Measurements from ENCODE around the gene KRTCAP2.
"Not testable (repeated sequence)": the region's sequence is repeated elsewhere in the genome, so short reads cannot be mapped to it uniquely, and the experiment has no call there.

Gene KRTCAP2

GRCh38 chr1:155172732-155173477 is at the start of gene KRTCAP2:
TSS of gene KRTCAP2 (minus strand) at chr1:155173304. CDS start at chr1:155173224, 80 bp downstream.
- DNase-seq: peak; percentile 97

DNA sequence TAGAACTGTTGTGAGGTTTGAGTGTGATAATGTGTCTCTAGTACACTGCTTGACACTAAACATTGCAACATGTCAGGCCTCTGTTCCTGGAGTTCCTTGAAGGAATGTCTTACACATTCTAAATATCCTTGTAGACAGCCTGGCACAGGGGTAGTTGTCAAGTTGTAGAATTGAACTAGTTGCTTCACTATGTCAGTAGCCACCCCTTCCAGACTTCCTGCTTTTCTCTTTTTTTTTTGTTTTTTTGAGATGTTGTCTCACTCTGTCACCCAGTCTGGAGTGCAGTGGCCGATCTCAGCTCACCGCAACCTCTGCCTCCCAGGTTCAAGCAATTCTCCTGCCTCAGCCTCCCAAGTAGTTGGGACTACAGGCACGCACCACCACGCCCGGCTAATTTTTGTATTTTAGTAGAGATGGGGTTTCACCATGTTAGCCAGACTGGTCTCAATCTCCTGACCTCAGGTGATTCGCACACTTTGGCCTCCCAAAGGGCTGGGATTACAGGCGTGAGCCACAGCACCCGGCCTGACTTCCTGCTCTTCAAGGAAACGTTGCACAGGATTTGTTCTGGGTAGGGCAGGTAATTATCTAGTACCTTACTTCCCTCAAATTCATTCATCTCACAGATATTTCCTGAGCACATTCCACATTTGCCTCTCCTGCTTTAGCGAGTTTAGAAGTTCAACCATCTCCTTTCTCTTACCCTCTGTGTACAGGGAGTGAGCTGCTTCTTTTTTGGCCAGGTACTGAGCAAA is 47.3 kb upstream of the KRTCAP2 start:
- not testable (repeated sequence) for DNase-seq

DNA sequence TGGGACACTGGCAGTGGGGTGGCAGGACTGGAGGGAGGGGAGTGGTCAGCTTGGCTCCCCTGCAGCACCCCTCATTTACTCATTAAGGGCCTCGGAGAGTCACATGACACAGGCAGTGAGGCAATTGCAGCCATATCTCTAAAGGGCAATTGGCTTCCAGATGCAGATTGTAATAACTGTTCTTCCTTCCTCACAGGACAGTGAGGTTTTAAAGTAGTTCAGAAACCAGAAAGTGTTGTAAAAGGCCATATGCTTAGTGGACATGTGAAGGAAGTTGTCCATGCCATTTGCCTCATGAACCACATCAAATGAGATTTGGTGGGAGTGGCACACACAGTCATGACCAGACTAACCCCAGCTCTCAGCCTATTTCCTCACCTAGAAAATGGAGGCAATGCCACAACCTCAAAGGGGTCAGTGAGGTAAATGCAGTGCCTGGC is 46.5 kb upstream of the KRTCAP2 start:
- peak; percentile 6 for DNase-seq

DNA sequence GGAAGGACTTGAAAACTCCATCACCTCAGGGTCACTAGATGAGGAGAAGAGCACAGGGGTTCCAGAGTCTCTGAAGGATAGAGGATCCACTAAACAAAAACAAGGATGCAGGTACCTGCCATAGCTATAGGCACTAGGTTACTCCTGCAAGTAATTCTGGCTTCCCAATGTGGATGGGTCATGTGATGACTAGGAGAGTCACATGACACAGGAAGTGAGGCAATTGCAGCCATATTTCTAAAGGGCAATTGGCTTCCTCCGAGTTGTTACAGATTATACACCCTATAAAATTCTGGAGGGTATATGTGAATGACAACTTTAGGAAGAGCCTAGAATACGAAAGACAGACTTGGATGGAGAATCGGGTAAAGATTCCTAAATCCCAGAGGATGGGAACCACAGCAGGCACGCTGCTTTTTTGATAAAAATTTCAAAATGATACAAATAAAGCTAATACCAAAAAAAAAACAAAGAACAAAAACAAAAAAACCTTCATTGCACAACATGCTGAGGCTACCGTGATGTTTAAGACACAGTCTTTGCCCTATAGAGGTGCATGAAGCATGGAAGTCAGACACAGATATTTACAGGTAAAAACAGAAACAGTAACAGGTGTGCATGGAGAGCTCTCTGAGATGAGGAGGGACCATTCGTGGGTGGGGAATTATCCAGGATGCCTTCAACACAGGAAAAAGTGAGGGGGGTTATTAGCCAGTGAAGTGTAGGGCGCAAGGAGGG is 45.9 kb upstream of the KRTCAP2 start:
- peak; percentile 60 for DNase-seq

DNA sequence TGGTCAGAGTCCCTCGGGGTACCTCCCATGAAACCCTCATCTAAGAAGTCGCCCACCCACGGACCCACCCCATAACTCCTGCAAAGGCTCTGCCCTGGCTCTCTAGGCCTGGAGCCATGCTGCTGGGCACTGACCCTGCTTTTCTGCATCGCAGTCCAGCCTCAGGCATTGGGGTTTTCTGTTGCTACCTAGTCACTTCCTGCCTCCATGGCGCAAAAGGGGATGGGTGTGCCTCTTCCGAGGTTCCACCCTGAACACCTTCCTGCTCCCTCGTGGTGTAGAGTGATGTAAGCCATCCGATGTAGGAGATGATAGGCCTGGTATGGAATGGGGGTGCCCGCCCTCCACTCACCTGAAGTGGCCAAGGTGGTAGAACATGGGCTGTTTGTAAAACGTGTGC is 41.6 kb upstream of the KRTCAP2 start:
- DNase-seq: not testable (repeated sequence)

DNA sequence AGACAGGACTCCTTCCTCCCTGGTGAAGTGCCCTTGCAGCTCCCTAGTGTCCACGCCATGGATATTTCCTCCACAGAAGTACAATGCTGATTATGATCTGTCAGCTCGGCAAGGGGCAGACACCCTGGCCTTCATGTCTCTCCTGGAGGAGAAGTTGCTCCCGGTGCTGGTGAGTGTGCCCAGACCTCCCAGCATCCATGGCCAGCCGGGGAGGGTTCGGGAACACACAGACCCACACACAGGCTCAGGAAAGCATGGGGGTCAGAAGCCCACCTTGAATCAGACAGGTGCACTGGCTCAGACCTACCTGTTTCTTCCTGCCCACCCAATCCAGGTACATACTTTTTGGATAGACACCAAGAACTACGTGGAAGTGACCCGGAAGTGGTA is 38.9 kb upstream of the KRTCAP2 start:
- DNase-seq: not testable (repeated sequence)

DNA sequence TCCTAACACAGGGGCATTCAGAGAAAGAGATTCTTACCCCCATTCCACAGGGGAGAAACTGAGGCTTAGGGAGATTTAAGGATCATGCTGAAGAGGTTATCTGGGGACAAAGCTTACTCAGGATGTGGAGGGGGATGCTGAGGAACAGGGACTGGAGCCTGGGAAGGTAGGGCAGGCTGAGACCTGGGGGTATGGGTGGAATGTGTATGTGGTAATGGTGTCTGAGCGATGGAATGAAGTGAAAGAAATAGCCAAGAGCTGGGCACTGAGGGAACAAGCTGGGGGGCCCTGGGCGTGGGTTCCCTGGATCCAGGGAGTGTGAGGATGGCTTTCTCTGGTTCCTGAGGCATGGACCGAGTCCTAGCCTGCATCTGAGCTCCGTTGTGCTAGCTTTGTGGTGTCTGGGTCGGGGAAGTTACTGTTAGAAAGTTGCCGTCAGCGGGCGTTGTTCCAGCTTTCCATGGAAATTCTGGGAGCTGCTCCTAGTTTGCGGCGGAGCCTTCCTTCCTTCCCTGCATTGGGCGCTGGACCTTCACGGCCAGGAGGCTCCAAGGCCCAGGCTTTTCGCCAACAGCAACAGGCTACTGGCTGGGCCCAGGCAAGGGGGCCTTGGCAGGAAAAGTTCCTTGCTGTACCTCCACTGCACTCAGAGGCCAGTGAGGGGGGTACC is 38.4 kb upstream of the KRTCAP2 start:
- DNase-seq: not testable (repeated sequence)

- DNase-seq: no peak
Observed at GRCh38 chr1:155210314-155211104, 37.4 kb upstream of the KRTCAP2 start.

- no peak for DNase-seq
Observed at GRCh38 chr1:155209312-155209721, 36.2 kb upstream of the KRTCAP2 start.

GRCh38 chr1:155208541-155209311 is 35.6 kb upstream of the KRTCAP2 start, which contains the start of gene MTX1:
TSS of gene MTX1 (plus strand) at chr1:155208695. CDS start at chr1:155208805, 110 bp downstream.
- peak; percentile 71 for DNase-seq

- DNase-seq: peak; percentile 31
Observed at GRCh38 chr1:155207806-155208540, 34.9 kb upstream of the KRTCAP2 start, which contains the start of gene THBS3. TSS of gene THBS3 (minus strand) at chr1:155207897. CDS start at chr1:155207876, 21 bp downstream.

DNA sequence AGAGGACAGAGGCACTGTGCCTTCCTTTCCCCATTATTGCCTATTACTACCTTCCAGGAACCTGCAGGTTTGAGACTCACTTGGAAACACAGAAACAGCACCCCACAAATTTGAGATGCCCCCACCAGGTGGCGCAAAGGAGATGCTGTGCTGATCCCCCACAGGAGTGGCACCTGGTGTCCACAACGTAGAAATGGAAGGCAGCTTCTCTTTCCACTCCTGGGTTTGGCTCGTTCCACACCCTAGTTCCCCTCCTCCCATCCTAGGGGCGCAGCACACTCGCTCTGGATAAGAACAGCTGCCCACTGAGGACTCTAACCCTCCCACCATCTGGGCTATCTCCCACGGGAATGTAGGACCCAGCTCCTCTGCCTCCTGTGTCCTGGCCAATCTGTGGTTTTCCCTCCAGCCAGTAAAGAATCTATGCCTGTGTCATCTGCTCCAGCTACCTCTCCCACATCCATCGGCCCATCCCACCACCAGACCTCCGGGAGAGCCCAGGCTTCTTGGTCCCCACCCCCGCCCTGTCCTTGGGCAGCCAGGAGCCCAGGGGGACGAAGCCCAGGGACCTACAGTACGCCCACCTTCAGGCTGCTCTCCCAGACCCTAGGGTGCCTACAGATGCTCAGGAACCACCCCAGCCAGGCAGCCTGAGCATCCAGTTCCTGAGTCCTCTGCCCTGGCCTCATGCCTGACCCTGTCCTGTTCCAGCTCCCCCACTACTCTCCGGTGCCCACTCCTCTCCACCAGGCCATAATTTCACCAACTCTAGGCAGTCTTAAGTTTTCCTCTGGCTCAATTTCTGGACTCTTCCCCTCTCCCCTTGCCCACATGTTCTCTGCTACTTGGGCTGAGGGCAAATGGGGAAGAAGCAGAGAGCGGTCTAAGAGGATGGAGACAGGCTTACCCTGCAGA is 34.0 kb upstream of the KRTCAP2 start:
- peak; percentile 83 for DNase-seq

GRCh38 chr1:155205969-155206593 is 33.0 kb upstream of the KRTCAP2 start:
- no peak for DNase-seq

GRCh38 chr1:155205035-155205434 is 31.9 kb upstream of the KRTCAP2 start:
- DNase-seq: no peak

DNA sequence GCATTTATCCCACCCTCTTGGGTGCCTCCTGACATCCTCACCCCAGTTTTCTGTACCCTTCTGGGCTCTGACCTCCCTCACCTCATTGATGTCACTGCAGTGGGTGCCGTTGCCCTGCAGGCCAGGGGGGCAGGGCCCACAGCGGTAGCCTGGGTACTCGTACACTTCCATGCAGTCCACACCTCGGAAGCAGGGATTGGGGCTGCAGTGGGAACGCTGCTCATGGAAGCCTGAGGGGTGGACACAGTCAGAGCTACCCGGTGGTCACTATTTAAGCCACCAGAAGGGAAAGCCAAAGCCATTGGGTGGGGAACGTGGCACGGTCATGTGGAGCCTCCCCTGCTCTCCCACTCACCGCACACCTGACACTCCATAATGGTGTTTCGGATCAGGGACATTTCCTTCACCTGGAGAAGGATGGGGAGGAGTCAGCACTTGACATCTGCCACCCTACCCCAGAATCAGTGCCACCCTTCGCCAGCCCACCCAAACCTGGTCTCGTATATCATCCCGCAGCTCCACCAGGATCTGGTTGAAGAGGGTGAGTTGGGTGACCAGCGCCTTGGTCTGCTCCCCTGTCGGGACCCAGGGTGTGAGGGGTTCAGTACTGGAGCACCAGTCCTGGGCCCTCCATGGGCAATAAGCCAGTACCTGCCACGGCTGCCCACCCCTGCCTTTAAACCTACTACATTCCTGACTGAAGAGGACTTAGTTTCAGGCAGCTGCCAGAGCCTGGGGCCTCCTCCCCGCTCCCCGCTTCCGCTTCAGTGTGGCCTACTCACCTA is 29.8 kb upstream of the KRTCAP2 start:
- DNase-seq: no peak

GRCh38 chr1:155202198-155202597 is 29.1 kb upstream of the KRTCAP2 start:
- no peak for DNase-seq

- no peak for DNase-seq
Observed at GRCh38 chr1:155200920-155201319, 27.8 kb upstream of the KRTCAP2 start.

GRCh38 chr1:155199792-155200191 is 26.7 kb upstream of the KRTCAP2 start:
- no peak for DNase-seq

All from NCI-H748 treated with DMSO at 0.1 percent for 48 hours (cell line).